Keratinocyte (primary cell): Measurements from ENCODE around the gene ZBTB4. TPM values are rescaled to one million over a fixed set of nuclear protein-coding genes. Genes with fewer than 3 reads are reported as not detected.
A peak's percentile ranks its signal among the peaks of the same experiment; 100 is the strongest.
"Not testable (repeated sequence)": the region's sequence is repeated elsewhere in the genome, so short reads cannot be mapped to it uniquely, and the experiment has no call there.

Experiments
- DNase-seq: peaks from one replicate; pipeline ENCODE4 v3.0.0-alpha.2; 2011; ENCODE audit warnings: low read depth, missing footprints, low spot score
- FAIRE-seq: peaks from 2 replicates; lab custom pipeline; 2011; peaks lifted over from hg19 to GRCh38; lab: Jason Lieb, UNC
- H2AFZ ChIP-seq: 2 replicates; pipeline ENCODE4 v1.6.0; 2012; ENCODE audit warnings: low read length, control low read depth, inconsistent platforms; ENCODE audit not compliant: control insufficient read depth
- H3K27ac ChIP-seq: 2 replicates; pipeline ENCODE4 v1.5.1; 2011; ENCODE audit warnings: low read length; ENCODE audit not compliant: control insufficient read depth, insufficient read depth
- H3K27me3 ChIP-seq: 3 replicates; pipeline ENCODE4 v1.6.0; 2011; ENCODE audit warnings: low read length; ENCODE audit not compliant: control insufficient read depth, insufficient read depth; ENCODE audit errors: extremely low read depth
- H3K36me3 ChIP-seq, 2 experiments: 2 replicates in 1 of 2; 3 replicates in 1 of 2; pipeline ENCODE4 v1.5.1; 2011; ENCODE audit warnings: low read length in 2 of 2, mild to moderate bottlenecking in 1 of 2; ENCODE audit not compliant: control insufficient read depth in 2 of 2, insufficient read depth in 2 of 2; ENCODE audit errors: extremely low read depth in 1 of 2
- H3K4me1 ChIP-seq: 3 replicates; pipeline ENCODE4 v1.5.1; 2011; ENCODE audit warnings: low read length; ENCODE audit not compliant: control insufficient read depth, insufficient read depth; ENCODE audit errors: extremely low read depth
- H3K4me2 ChIP-seq: 3 replicates; pipeline ENCODE4 v1.6.0; 2011; ENCODE audit warnings: low read depth, low read length; ENCODE audit not compliant: control insufficient read depth, insufficient read depth; ENCODE audit errors: extremely low read depth
- H3K4me3 ChIP-seq, 3 experiments: fragments of 200-600 bp in 1 of 3; sonication (generic) in 1 of 3; 2 replicates in 2 of 3; 3 replicates in 1 of 3; pipeline ENCODE4 v1.5.1; 2011 to 2016; ENCODE audit warnings: low read length in 3 of 3, mild to moderate bottlenecking in 3 of 3, control low read depth in 2 of 3, inconsistent platforms in 1 of 3, low read depth in 1 of 3, mixed read lengths in 1 of 3, mixed run types in 1 of 3, moderate library complexity in 1 of 3; ENCODE audit not compliant: control insufficient read depth in 2 of 3, insufficient read depth in 2 of 3; ENCODE audit errors: extremely low read depth in 1 of 3
- H3K79me2 ChIP-seq: 2 replicates; pipeline ENCODE4 v1.6.0; 2012; ENCODE audit warnings: low read length; ENCODE audit not compliant: control insufficient read depth, insufficient read depth
- H3K9ac ChIP-seq: 3 replicates; pipeline ENCODE4 v1.6.0; 2011; ENCODE audit warnings: low read length; ENCODE audit not compliant: control insufficient read depth, insufficient read depth; ENCODE audit errors: extremely low read depth
- H3K9me1 ChIP-seq: 3 replicates; pipeline ENCODE4 v1.6.0; 2011; ENCODE audit warnings: low read length; ENCODE audit not compliant: control insufficient read depth, insufficient read depth; ENCODE audit errors: extremely low read depth
- H3K9me3 ChIP-seq: 2 replicates; pipeline ENCODE4 v1.5.1; 2012; ENCODE audit warnings: low read depth, low read length; ENCODE audit not compliant: control insufficient read depth
- H4K20me1 ChIP-seq: 3 replicates; pipeline ENCODE4 v1.6.0; 2011; ENCODE audit warnings: low read length; ENCODE audit not compliant: control insufficient read depth, insufficient read depth; ENCODE audit errors: extremely low read depth
- EZH2 ChIP-seq: IDR thresholded peaks from one replicate; pipeline ENCODE4 v1.6.1; 2012; ENCODE audit warnings: inconsistent platforms, mild to moderate bottlenecking, low read length, moderate library complexity
- dilution Hi-C: fragments of 300-500 bp; cut with MboI; formaldehyde crosslinking; loops from one replicate; pipeline ENCODE4 v1.7.0; 2020; ENCODE audit warnings: low sequenced_read_pairs; ENCODE audit not compliant: extremely low pct_ligation_motif_present
- polyA plus RNA-seq, 5 experiments: library from polyadenylated mRNA; depleted of rRNA in 3 of 5; stranded (reverse) in 3 of 5; stranded (forward) in 1 of 5; unstranded in 1 of 5; fragments of >200 nt; gene quantifications; 1 replicate in 1 of 5; 2 replicates in 3 of 5; 3 replicates in 1 of 5; pipeline versions ENCODE4 v1.2.1 to v1.2.3, GENCODE V29; 2011 to 2012; ENCODE audit warnings: missing spikeins in 2 of 5, low read depth in 1 of 5, low replicate concordance in 1 of 5
- TF ChIP-seq, protein P1 (sequence below), 3 experiments: IDR thresholded peaks in 1 of 3; conservative IDR thresholded peaks in 1 of 3; optimal IDR thresholded peaks in 1 of 3; 2 replicates in 2 of 3; 3 replicates in 1 of 3; pipeline versions ENCODE3 to v1.5.1; 2011; ENCODE audit warnings: low read length in 3 of 3, mild to moderate bottlenecking in 3 of 3, moderate library complexity in 2 of 3, control low read depth in 1 of 3, inconsistent platforms in 1 of 3; ENCODE audit not compliant: insufficient read depth in 2 of 3; ENCODE audit errors: extremely low read depth in 1 of 3

The ZBTB4 gene
- polyA plus RNA-seq, 1 donor (not counting 4 experiments of a cell fraction or from before 2014, with no cell fraction given), result 20.9 TPM

DNA sequence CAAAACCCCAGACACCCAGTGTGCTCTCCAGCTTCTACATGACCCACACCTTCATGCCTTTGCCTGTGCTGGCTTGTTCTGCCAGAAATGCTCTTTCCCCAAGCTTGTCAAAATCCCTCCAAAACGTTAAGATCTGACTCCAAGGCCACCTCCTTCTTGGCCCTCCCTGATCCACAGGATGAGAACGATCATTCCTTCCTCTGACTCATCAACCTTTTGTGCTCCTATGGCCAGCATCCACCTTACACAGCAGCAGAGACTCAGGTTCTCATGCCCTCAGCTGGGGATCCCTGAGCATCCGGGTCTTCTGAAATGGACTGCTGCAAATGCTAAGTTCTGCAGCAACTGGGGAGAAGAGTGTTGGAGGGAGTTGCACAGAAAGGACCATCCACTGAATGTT, 2.9 kb downstream of the ZBTB4 start:
- TF ChIP-seq, protein P1, sequence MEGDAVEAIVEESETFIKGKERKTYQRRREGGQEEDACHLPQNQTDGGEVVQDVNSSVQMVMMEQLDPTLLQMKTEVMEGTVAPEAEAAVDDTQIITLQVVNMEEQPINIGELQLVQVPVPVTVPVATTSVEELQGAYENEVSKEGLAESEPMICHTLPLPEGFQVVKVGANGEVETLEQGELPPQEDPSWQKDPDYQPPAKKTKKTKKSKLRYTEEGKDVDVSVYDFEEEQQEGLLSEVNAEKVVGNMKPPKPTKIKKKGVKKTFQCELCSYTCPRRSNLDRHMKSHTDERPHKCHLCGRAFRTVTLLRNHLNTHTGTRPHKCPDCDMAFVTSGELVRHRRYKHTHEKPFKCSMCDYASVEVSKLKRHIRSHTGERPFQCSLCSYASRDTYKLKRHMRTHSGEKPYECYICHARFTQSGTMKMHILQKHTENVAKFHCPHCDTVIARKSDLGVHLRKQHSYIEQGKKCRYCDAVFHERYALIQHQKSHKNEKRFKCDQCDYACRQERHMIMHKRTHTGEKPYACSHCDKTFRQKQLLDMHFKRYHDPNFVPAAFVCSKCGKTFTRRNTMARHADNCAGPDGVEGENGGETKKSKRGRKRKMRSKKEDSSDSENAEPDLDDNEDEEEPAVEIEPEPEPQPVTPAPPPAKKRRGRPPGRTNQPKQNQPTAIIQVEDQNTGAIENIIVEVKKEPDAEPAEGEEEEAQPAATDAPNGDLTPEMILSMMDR (optimal IDR thresholded peaks at IDR 0.05 in 1 of 3, IDR thresholded peaks at IDR 0.05 in 1 of 3, conservative IDR thresholded peaks at IDR 0.05 in 1 of 3; ENCODE audit: extremely low read depth in 1 of 3, insufficient read depth in 2 of 3, low read length in 3 of 3), result no peak
- TF ChIP-seq EZH2, result no peak
- peak overlapping the region in 2 of 3 experiments; percentile 67 to 82 for H3K4me3 ChIP-seq
- dilution Hi-C loops, result no loop called here

DNA sequence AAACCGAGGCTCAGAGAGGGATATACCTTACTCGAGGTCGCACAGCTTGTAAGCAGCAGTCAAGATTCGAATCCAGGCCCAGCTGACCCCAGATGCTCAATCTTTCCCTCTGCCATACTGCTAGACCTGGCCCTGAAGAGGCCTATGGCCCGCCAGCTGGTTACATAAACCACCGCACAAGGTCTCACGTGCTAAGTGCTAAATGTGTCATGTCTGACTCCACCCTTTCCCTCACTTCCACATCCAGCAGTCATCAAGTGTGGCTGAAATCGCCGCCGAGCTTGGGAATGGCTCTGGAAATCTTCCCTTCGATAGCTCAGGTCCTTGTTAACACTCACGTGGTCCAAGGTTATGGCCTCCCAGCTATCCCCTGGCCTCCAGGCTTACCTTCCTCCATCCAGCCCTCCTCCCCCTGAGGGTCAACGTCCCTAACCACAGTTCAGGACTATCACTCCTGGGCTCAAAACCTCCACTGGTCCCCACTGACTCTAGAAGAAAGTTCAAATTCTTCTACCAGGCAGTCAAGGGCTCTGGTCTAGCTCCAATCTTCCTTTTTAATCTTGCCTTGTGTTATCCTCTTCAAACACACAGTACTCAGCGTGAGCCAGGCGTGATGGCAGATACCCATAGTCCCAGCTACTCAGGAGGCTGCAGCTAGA, 3.5 kb downstream of the ZBTB4 start:
- peaks cover 42% of the 10 kb centered on the region for H3K4me1 ChIP-seq
- H3K4me2 ChIP-seq, result peak overlapping the region; percentile 99
- peaks cover 8% of the 10 kb centered on the region for H3K9me1 ChIP-seq
- H3K9me3 ChIP-seq, result no peaks in the 10 kb centered on the region
- peak; percentile 88 for FAIRE-seq
- peak overlapping the region; percentile 8 for H2AFZ ChIP-seq
- H3K4me3 ChIP-seq, result peak overlapping the region in 2 of 3 experiments; percentile 19 to 44
- H3K27me3 ChIP-seq, result no peaks in the 10 kb centered on the region
- H3K79me2 ChIP-seq, result peaks cover 79% of the 10 kb centered on the region
- peak overlapping the region; percentile 74 for H3K9ac ChIP-seq
- peak overlapping the region; percentile 95 for H3K27ac ChIP-seq
- TF ChIP-seq EZH2, result no peak
- TF ChIP-seq, protein P1 (optimal IDR thresholded peaks at IDR 0.05 in 1 of 3, IDR thresholded peaks at IDR 0.05 in 1 of 3, conservative IDR thresholded peaks at IDR 0.05 in 1 of 3; ENCODE audit: extremely low read depth in 1 of 3, insufficient read depth in 2 of 3, low read length in 3 of 3), result no peak
- DNase-seq, result no peak
- H4K20me1 ChIP-seq, result peaks cover 10% of the 10 kb centered on the region
- H3K36me3 ChIP-seq, result no peaks in the 10 kb centered on the region
- dilution Hi-C loops, result no loop called here

More for the DNA sequence above, 2.9 kb downstream of the ZBTB4 start:
- no peak overlapping the region for H2AFZ ChIP-seq
- peaks cover 10% of the 10 kb centered on the region for H4K20me1 ChIP-seq
- FAIRE-seq, result peak; percentile 99
- peak; percentile 87 for DNase-seq
- H3K9ac ChIP-seq, result peak overlapping the region; percentile 75
- H3K79me2 ChIP-seq, result peaks cover 73% of the 10 kb centered on the region
- peaks cover 6% of the 10 kb centered on the region for H3K9me1 ChIP-seq
- no peaks in the 10 kb centered on the region for H3K27me3 ChIP-seq
- H3K4me2 ChIP-seq, result peak overlapping the region; percentile 99
- H3K9me3 ChIP-seq, result no peaks in the 10 kb centered on the region
- peaks cover 42% of the 10 kb centered on the region for H3K4me1 ChIP-seq
- peak overlapping the region; percentile 95 for H3K27ac ChIP-seq
- H3K36me3 ChIP-seq, result no peaks in the 10 kb centered on the region

DNA sequence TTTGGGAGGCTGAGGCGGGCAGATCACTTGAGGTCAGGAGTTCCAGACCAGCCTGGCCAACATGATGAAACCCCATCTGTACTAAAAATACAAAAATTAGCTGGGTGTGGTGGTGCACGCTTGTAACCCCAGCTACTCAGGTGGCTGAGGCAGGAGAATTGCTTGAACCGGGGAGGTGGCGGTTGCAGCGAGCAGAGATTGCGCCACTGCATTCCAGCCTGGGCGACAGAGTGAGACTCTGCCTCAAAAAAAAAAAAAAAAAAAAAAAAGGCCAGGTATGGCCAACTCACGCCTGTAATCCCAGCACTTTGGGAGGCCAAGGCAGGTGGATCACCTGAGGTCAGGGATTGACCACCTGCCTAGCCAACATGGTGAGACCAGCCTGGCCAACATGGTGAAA, 4.7 kb downstream of the ZBTB4 start:
- H3K27me3 ChIP-seq, H4K20me1 ChIP-seq, dilution Hi-C loops: not testable (repeated sequence)

More for the DNA sequence above, 4.7 kb downstream of the ZBTB4 start:
- not testable (repeated sequence) for DNase-seq, H3K9ac ChIP-seq, H3K9me1 ChIP-seq, H3K27ac ChIP-seq, FAIRE-seq, H3K9me3 ChIP-seq, H3K4me2 ChIP-seq, H2AFZ ChIP-seq, H3K4me3 ChIP-seq, H3K36me3 ChIP-seq
- Histone ChIP-seq H3K4me1 (peaks cover 37% of the 10 kb centered on the region), H3K79me2 (peaks cover 86% of the 10 kb centered on the region)
